ENCODE results near the gene NCF4.

NCF4 gene

GRCh38 chr22:36870250-36870649, 9.4 kb downstream of the NCF4 start:
- Histone ChIP-seq H3K9ac (ENCODE audit: low read length) (no peak overlapping the region), H3K36me3 (ENCODE audit: control insufficient read depth, low read depth, low read length) (no peaks in the 10 kb centered on the region), H3K27ac (ENCODE audit: low read length) (no peak overlapping the region), H3K27me3 (ENCODE audit: control insufficient read depth, insufficient read depth, low read length) (no peaks in the 10 kb centered on the region), H3K4me1 (ENCODE audit: control insufficient read depth, low read depth, low read length) (no peaks in the 10 kb centered on the region), H3K9me3 (ENCODE audit: control insufficient read depth, low read depth, low read length) (no peaks in the 10 kb centered on the region), H3K4me3 (ENCODE audit: low read length) (no peak overlapping the region)

GRCh38 chr22:36871669-36872081, 10.9 kb downstream of the NCF4 start:
- Histone ChIP-seq H3K36me3 (ENCODE audit: control insufficient read depth, low read depth, low read length) (no peaks in the 10 kb centered on the region), H3K27ac (ENCODE audit: low read length) (no peak overlapping the region), H3K4me1 (ENCODE audit: control insufficient read depth, low read depth, low read length) (no peaks in the 10 kb centered on the region)

GRCh38 chr22:36872084-36872483, 11.3 kb downstream of the NCF4 start:
- no peaks in the 10 kb centered on the region for H3K36me3 ChIP-seq (ENCODE audit: control insufficient read depth, low read depth, low read length)
- no peak overlapping the region for H3K9ac ChIP-seq (ENCODE audit: low read length)
- H3K9me3 ChIP-seq (ENCODE audit: control insufficient read depth, low read depth, low read length), result no peaks in the 10 kb centered on the region
- H3K4me1 ChIP-seq (ENCODE audit: control insufficient read depth, low read depth, low read length), result no peaks in the 10 kb centered on the region
- H3K27me3 ChIP-seq (ENCODE audit: control insufficient read depth, insufficient read depth, low read length), result no peaks in the 10 kb centered on the region
- no peak overlapping the region for H3K4me3 ChIP-seq (ENCODE audit: low read length)
- H3K27ac ChIP-seq (ENCODE audit: low read length), result no peak overlapping the region

More at GRCh38 chr22:36871669-36872081, 10.9 kb downstream of the NCF4 start:
- Histone ChIP-seq H3K27me3 (ENCODE audit: control insufficient read depth, insufficient read depth, low read length) (no peaks in the 10 kb centered on the region), H3K9me3 (ENCODE audit: control insufficient read depth, low read depth, low read length) (no peaks in the 10 kb centered on the region), H3K4me3 (ENCODE audit: low read length) (no peak overlapping the region), H3K9ac (ENCODE audit: low read length) (no peak overlapping the region)

- Histone ChIP-seq H3K36me3 (ENCODE audit: control insufficient read depth, low read depth, low read length) (no peaks in the 10 kb centered on the region), H3K4me3 (ENCODE audit: low read length) (no peak overlapping the region), H3K4me1 (ENCODE audit: control insufficient read depth, low read depth, low read length) (no peaks in the 10 kb centered on the region), H3K9ac (ENCODE audit: low read length) (no peak overlapping the region), H3K9me3 (ENCODE audit: control insufficient read depth, low read depth, low read length) (no peaks in the 10 kb centered on the region), H3K27me3 (ENCODE audit: control insufficient read depth, insufficient read depth, low read length) (no peaks in the 10 kb centered on the region), H3K27ac (ENCODE audit: low read length) (no peak overlapping the region)
Observed at GRCh38 chr22:36872866-36873498, 12.2 kb downstream of the NCF4 start.

GRCh38 chr22:36873614-36874308, 13.0 kb downstream of the NCF4 start:
- Histone ChIP-seq H3K4me1 (ENCODE audit: control insufficient read depth, low read depth, low read length) (no peaks in the 10 kb centered on the region), H3K9ac (ENCODE audit: low read length) (no peak overlapping the region), H3K4me3 (ENCODE audit: low read length) (no peak overlapping the region), H3K27me3 (ENCODE audit: control insufficient read depth, insufficient read depth, low read length) (no peaks in the 10 kb centered on the region), H3K27ac (ENCODE audit: low read length) (no peak overlapping the region), H3K9me3 (ENCODE audit: control insufficient read depth, low read depth, low read length) (no peaks in the 10 kb centered on the region), H3K36me3 (ENCODE audit: control insufficient read depth, low read depth, low read length) (no peaks in the 10 kb centered on the region)

- Histone ChIP-seq H3K9me3 (ENCODE audit: control insufficient read depth, low read depth, low read length) (no peaks in the 10 kb centered on the region), H3K27ac (ENCODE audit: low read length) (no peak overlapping the region), H3K4me3 (ENCODE audit: low read length) (no peak overlapping the region), H3K27me3 (ENCODE audit: control insufficient read depth, insufficient read depth, low read length) (no peaks in the 10 kb centered on the region), H3K9ac (ENCODE audit: low read length) (no peak overlapping the region), H3K36me3 (ENCODE audit: control insufficient read depth, low read depth, low read length) (no peaks in the 10 kb centered on the region), H3K4me1 (ENCODE audit: control insufficient read depth, low read depth, low read length) (no peaks in the 10 kb centered on the region)
Observed at GRCh38 chr22:36874309-36874696, 13.5 kb downstream of the NCF4 start.

- Histone ChIP-seq H3K27me3 (ENCODE audit: control insufficient read depth, insufficient read depth, low read length) (no peaks in the 10 kb centered on the region), H3K27ac (ENCODE audit: low read length) (no peak overlapping the region), H3K9ac (ENCODE audit: low read length) (no peak overlapping the region), H3K36me3 (ENCODE audit: control insufficient read depth, low read depth, low read length) (no peaks in the 10 kb centered on the region), H3K4me3 (ENCODE audit: low read length) (no peak overlapping the region), H3K4me1 (ENCODE audit: control insufficient read depth, low read depth, low read length) (no peaks in the 10 kb centered on the region), H3K9me3 (ENCODE audit: control insufficient read depth, low read depth, low read length) (no peaks in the 10 kb centered on the region)
Observed at GRCh38 chr22:36874736-36875135, 13.9 kb downstream of the NCF4 start.

- Histone ChIP-seq H3K9ac (ENCODE audit: low read length) (no peak overlapping the region), H3K27me3 (ENCODE audit: control insufficient read depth, insufficient read depth, low read length) (no peaks in the 10 kb centered on the region), H3K9me3 (ENCODE audit: control insufficient read depth, low read depth, low read length) (no peaks in the 10 kb centered on the region), H3K4me3 (ENCODE audit: low read length) (no peak overlapping the region), H3K36me3 (ENCODE audit: control insufficient read depth, low read depth, low read length) (no peaks in the 10 kb centered on the region), H3K27ac (ENCODE audit: low read length) (no peak overlapping the region), H3K4me1 (ENCODE audit: control insufficient read depth, low read depth, low read length) (no peaks in the 10 kb centered on the region)
Observed at GRCh38 chr22:36875741-36876140, 14.9 kb downstream of the NCF4 start.

GRCh38 chr22:36879775-36880174, 19.0 kb downstream of the NCF4 start:
- no peaks in the 10 kb centered on the region for H3K27me3 ChIP-seq (ENCODE audit: control insufficient read depth, insufficient read depth, low read length)

GRCh38 chr22:36881504-36882245, 20.9 kb downstream of the NCF4 start:
- no peak overlapping the region for H3K27ac ChIP-seq (ENCODE audit: low read length)
- H3K36me3 ChIP-seq (ENCODE audit: control insufficient read depth, low read depth, low read length), result no peaks in the 10 kb centered on the region
- H3K9ac ChIP-seq (ENCODE audit: low read length), result no peak overlapping the region
- H3K27me3 ChIP-seq (ENCODE audit: control insufficient read depth, insufficient read depth, low read length), result no peaks in the 10 kb centered on the region
- H3K4me3 ChIP-seq (ENCODE audit: low read length), result no peak overlapping the region
- peaks cover 4% of the 10 kb centered on the region for H3K4me1 ChIP-seq (ENCODE audit: control insufficient read depth, low read depth, low read length)
- no peaks in the 10 kb centered on the region for H3K9me3 ChIP-seq (ENCODE audit: control insufficient read depth, low read depth, low read length)

More at GRCh38 chr22:36879775-36880174, 19.0 kb downstream of the NCF4 start:
- no peaks in the 10 kb centered on the region for H3K36me3 ChIP-seq (ENCODE audit: control insufficient read depth, low read depth, low read length)
- H3K4me1 ChIP-seq (ENCODE audit: control insufficient read depth, low read depth, low read length), result no peaks in the 10 kb centered on the region
- no peak overlapping the region for H3K4me3 ChIP-seq (ENCODE audit: low read length)
- no peak overlapping the region for H3K27ac ChIP-seq (ENCODE audit: low read length)
- H3K9me3 ChIP-seq (ENCODE audit: control insufficient read depth, low read depth, low read length), result no peaks in the 10 kb centered on the region
- no peak overlapping the region for H3K9ac ChIP-seq (ENCODE audit: low read length)

GRCh38 chr22:36884349-36885158, 23.7 kb downstream of the NCF4 start:
- no peaks in the 10 kb centered on the region for H3K27me3 ChIP-seq (ENCODE audit: control insufficient read depth, insufficient read depth, low read length)
- H3K4me3 ChIP-seq (ENCODE audit: low read length), result no peak overlapping the region

More at GRCh38 chr22:36884349-36885158, 23.7 kb downstream of the NCF4 start:
- H3K36me3 ChIP-seq (ENCODE audit: control insufficient read depth, low read depth, low read length), result no peaks in the 10 kb centered on the region
- no peak overlapping the region for H3K27ac ChIP-seq (ENCODE audit: low read length)
- H3K9me3 ChIP-seq (ENCODE audit: control insufficient read depth, low read depth, low read length), result no peaks in the 10 kb centered on the region
- peaks cover 4% of the 10 kb centered on the region for H3K4me1 ChIP-seq (ENCODE audit: control insufficient read depth, low read depth, low read length)
- no peak overlapping the region for H3K9ac ChIP-seq (ENCODE audit: low read length)

All from iPS-18a (cell line).